MM.1S (cell line): Measurements from ENCODE around the gene DDX1.

ENCODE experiments used
- DNase-seq: peaks from one replicate; pipeline ENCODE4 v3.0.0-alpha.2; 2015
- H2AFZ ChIP-seq: fragments of 300-600 bp; sonication (generic); 2 replicates; pipeline ENCODE4 v1.6.0; 2016; ENCODE audit warnings: antibody characterized with exemption, low read length
- H3F3A ChIP-seq: fragments of 300-600 bp; sonication (generic); 2 replicates; pipeline ENCODE4 v1.6.1; 2016; ENCODE audit warnings: mild to moderate bottlenecking, antibody characterized with exemption, low read length, moderate library complexity, mixed read lengths; ENCODE audit not compliant: insufficient read depth
- H3K27ac ChIP-seq: fragments of 300-600 bp; sonication (generic); 2 replicates; pipeline ENCODE4 v1.5.1; 2016; ENCODE audit warnings: mild to moderate bottlenecking, low read length
- H3K27me3 ChIP-seq: fragments of 300-600 bp; sonication (generic); replicated peaks from 2 replicates; pipeline ENCODE4 v1.6.0; 2016; ENCODE audit warnings: low read length; ENCODE audit not compliant: insufficient read depth
- H3K36me3 ChIP-seq: fragments of 300-600 bp; sonication (generic); replicated peaks from 2 replicates; pipeline ENCODE4 v1.6.1; 2016; ENCODE audit warnings: mild to moderate bottlenecking, low read length, mixed read lengths; ENCODE audit not compliant: insufficient read depth
- H3K4me1 ChIP-seq: fragments of 300-600 bp; sonication (generic); 2 replicates; pipeline ENCODE4 v1.6.1; 2016; ENCODE audit warnings: low read length, mixed read lengths
- H3K4me2 ChIP-seq: fragments of 300-600 bp; sonication (generic); 2 replicates; pipeline ENCODE4 v1.6.0; 2016; ENCODE audit warnings: low read depth, low read length
- H3K4me3 ChIP-seq: fragments of 300-600 bp; sonication (generic); 2 replicates; pipeline ENCODE4 v1.5.1; 2016; ENCODE audit warnings: low read length, mixed read lengths
- H3K79me2 ChIP-seq: fragments of 300-600 bp; sonication (generic); 2 replicates; pipeline ENCODE4 v1.6.1; 2016; ENCODE audit warnings: mixed run types, low read length, mixed read lengths
- H3K9ac ChIP-seq: fragments of 300-600 bp; sonication (generic); 2 replicates; pipeline ENCODE4 v1.6.1; 2016; ENCODE audit warnings: low read length, mixed read lengths
- H3K9me2 ChIP-seq: fragments of 300-600 bp; sonication (generic); replicated peaks from 2 replicates; pipeline ENCODE4 v1.6.1; 2016; ENCODE audit warnings: mild to moderate bottlenecking, low read length, mixed read lengths; ENCODE audit not compliant: insufficient read depth
- H3K9me3 ChIP-seq: fragments of 300-600 bp; sonication (generic); replicated peaks from 2 replicates; pipeline ENCODE4 v1.6.1; 2016; ENCODE audit warnings: mild to moderate bottlenecking, low read length, mixed read lengths; ENCODE audit not compliant: insufficient read depth
- H4K20me1 ChIP-seq: fragments of 300-600 bp; sonication (generic); 2 replicates; pipeline ENCODE4 v1.6.1; 2016; ENCODE audit warnings: mild to moderate bottlenecking, low read length, moderate library complexity, mixed read lengths; ENCODE audit not compliant: insufficient read depth
- EZH2 ChIP-seq: fragments of 300-600 bp; sonication (generic); optimal IDR thresholded peaks from 2 replicates; pipeline ENCODE3; 2017; ENCODE audit warnings: low read depth, mild to moderate bottlenecking, antibody characterized with exemption, low read length, mixed read lengths
- EZH2phosphoT487 ChIP-seq: fragments of 300-600 bp; sonication (generic); IDR thresholded peaks from 2 replicates; pipeline ENCODE4 v1.6.1; 2018; ENCODE audit warnings: antibody characterized with exemption, low read length
- TF ChIP-seq, protein P1 (sequence below): fragments of 300-600 bp; sonication (generic); IDR thresholded peaks from 2 replicates; pipeline ENCODE4 v1.5.1; 2016; ENCODE audit warnings: antibody characterized with exemption, low read length, mixed read lengths

Gene DDX1

DNA sequence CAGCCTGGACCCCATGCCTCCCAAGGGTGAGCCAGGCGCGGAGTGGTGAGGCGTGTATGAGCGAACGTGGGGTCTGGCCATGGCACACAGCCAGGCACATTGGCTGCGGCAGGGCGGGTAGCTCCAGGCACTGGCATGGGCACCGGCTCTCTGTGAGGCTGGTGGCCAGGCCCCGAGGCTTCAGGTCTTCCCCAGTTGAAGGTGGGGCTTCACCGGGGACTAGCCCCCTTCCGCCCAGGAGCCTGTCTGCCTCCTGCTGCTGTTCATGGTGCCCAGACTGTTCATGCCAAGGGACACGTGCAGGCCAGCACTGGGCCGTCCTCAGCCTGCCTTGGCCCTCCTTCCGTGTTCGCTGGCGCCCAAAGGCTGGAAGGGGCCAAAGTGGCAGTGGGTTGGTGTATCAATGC lies 26.8 kb downstream of the DDX1 start:
- Histone ChIP-seq H3F3A (peaks cover 4% of the 10 kb centered on the region; the same call in 1 of the 2 replicates), H2AFZ (no peak overlapping the region), H3K9me2 (no peaks in the 10 kb centered on the region), H3K79me2 (no peaks in the 10 kb centered on the region), H4K20me1 (no peaks in the 10 kb centered on the region), H3K4me3 (no peak overlapping the region), H3K27me3 (no peaks in the 10 kb centered on the region), H3K36me3 (no peaks in the 10 kb centered on the region; the same call in 1 of the 2 replicates), H3K4me2 (no peak overlapping the region), H3K9ac (no peak overlapping the region), H3K27ac (no peak overlapping the region), H3K4me1 (no peaks in the 10 kb centered on the region), H3K9me3 (no peaks in the 10 kb centered on the region)
- TF ChIP-seq EZH2: no peak
- TF ChIP-seq EZH2phosphoT487: no peak
- TF ChIP-seq, protein P1, sequence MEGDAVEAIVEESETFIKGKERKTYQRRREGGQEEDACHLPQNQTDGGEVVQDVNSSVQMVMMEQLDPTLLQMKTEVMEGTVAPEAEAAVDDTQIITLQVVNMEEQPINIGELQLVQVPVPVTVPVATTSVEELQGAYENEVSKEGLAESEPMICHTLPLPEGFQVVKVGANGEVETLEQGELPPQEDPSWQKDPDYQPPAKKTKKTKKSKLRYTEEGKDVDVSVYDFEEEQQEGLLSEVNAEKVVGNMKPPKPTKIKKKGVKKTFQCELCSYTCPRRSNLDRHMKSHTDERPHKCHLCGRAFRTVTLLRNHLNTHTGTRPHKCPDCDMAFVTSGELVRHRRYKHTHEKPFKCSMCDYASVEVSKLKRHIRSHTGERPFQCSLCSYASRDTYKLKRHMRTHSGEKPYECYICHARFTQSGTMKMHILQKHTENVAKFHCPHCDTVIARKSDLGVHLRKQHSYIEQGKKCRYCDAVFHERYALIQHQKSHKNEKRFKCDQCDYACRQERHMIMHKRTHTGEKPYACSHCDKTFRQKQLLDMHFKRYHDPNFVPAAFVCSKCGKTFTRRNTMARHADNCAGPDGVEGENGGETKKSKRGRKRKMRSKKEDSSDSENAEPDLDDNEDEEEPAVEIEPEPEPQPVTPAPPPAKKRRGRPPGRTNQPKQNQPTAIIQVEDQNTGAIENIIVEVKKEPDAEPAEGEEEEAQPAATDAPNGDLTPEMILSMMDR: no peak
- DNase-seq: no peak

DNA sequence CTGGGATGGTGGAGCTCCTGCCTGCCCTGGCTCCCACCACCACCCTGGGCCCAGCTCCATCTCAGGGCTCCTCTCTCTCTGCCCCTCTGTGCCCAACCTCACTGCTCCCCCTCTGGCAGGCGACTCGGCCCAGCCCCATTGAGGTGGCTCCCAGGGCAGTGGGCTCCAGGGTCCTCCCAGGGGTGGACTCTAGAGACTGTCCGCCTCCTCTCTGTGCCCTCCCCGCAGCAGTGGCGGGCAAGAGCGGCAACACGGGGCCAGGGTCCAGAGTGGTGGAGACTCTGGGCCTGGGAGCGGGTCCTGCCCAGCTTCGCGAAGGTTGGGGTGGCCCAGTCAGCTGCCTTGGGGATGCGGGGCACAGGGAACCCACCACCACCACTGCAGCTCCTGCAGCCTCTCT lies 27.4 kb downstream of the DDX1 start:
- H3K4me1 ChIP-seq: no peaks in the 10 kb centered on the region
- no peak for DNase-seq
- H3K4me2 ChIP-seq: no peak overlapping the region
- H4K20me1 ChIP-seq: no peaks in the 10 kb centered on the region
- TF ChIP-seq EZH2 (no peak), EZH2phosphoT487 (no peak)
- TF ChIP-seq, protein P1: no peak
- no peaks in the 10 kb centered on the region for H3K27me3 ChIP-seq
- H3K27ac ChIP-seq: no peak overlapping the region
- no peaks in the 10 kb centered on the region for H3K9me2 ChIP-seq
- no peak overlapping the region for H2AFZ ChIP-seq
- no peak overlapping the region for H3K9ac ChIP-seq
- peaks cover 4% of the 10 kb centered on the region; the same call in 1 of the 2 replicates for H3F3A ChIP-seq
- no peaks in the 10 kb centered on the region; the same call in 1 of the 2 replicates for H3K36me3 ChIP-seq
- H3K79me2 ChIP-seq: no peaks in the 10 kb centered on the region
- no peak overlapping the region for H3K4me3 ChIP-seq
- H3K9me3 ChIP-seq: no peaks in the 10 kb centered on the region

DNA sequence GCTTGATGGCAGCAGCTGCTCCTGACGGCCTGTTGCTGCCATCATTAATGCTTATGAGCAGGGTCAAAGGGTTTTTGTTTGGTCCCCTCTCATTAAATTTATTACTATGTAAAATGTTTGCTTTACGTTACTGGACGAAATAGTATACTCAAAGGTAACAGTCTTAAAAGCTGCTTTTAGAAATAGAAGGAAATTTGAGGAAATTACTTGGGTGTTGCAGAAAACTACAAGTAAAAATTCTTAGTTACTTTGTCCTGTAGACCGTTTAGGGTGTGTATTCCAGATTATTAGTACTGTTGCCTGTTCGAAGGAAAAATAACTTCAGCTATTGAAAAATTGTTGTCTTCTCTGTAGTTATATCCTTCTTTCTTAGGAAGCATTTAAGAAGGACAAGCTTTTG lies 27.8 kb downstream of the DDX1 start:
- no peaks in the 10 kb centered on the region; the same call in 1 of the 2 replicates for H3K36me3 ChIP-seq
- peaks cover under 1% of the 10 kb centered on the region; the same call in 1 of the 2 replicates for H3F3A ChIP-seq
- no peaks in the 10 kb centered on the region for H3K4me1 ChIP-seq
- no peak overlapping the region for H3K4me2 ChIP-seq
- H3K27me3 ChIP-seq: no peaks in the 10 kb centered on the region
- no peak overlapping the region for H3K9ac ChIP-seq
- H2AFZ ChIP-seq: no peak overlapping the region
- H3K27ac ChIP-seq: no peak overlapping the region
- H3K9me2 ChIP-seq: no peaks in the 10 kb centered on the region
- H3K9me3 ChIP-seq: no peaks in the 10 kb centered on the region
- H4K20me1 ChIP-seq: no peaks in the 10 kb centered on the region
- TF ChIP-seq EZH2phosphoT487: no peak
- no peak for TF ChIP-seq EZH2
- TF ChIP-seq, protein P1: no peak
- no peaks in the 10 kb centered on the region for H3K79me2 ChIP-seq
- no peak overlapping the region for H3K4me3 ChIP-seq
- no peak for DNase-seq
